HG02970 (cell line): ENCODE data around the gene TAF12.
"Not testable (repeated sequence)": the region's sequence is repeated elsewhere in the genome, so short reads cannot be mapped to it uniquely, and the experiment has no call there.

Source experiments
- ATAC-seq: cut with Tn5 transposase; IDR thresholded peaks from one replicate; pipeline ENCODE4 v1.9.1; 2021; ENCODE audit warnings: mild to moderate bottlenecking, moderate library complexity, moderate number of reproducible peaks; ENCODE audit not compliant: unreplicated experiment, low FRiP score

TAF12 gene, protein sequence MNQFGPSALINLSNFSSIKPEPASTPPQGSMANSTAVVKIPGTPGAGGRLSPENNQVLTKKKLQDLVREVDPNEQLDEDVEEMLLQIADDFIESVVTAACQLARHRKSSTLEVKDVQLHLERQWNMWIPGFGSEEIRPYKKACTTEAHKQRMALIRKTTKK

DNA sequence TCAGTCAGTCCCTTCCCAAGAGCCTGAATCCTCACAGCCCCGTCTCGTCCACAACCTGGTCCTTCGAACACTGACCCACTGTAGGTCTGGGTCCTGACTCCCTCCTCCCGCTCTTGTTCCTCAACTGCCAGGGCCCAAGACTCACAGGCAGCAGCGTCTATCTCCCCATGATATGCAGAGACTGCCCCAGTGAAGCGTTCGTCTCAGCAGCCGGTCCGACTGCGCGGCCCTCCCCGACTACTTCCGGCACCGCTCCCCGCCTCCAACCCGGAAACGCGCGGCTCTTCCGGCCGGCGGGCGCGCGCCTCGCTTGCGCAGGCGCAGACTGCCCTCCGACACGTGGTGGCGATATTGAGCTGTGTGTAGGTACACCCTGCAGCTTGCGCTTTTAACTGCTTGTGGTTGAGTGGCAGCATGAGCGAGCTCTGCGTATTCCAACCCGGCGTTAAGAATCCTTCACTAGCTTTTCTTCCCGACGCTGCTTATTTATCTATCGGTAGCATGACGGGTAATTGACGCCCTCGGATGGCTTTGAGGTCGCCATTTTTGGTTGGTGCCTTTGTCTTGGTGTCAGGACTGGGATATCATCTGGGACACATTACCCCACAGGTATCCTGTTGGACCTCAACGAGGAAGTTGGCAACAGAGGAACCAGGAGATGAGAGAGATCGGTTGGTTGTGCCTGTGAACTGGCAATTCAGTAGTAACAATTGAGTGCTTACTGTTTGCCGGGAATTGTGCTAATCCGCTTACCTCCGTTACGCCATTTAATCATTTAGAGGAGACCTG lies at the start of gene TAF12:
Gene TAF12 (minus strand): TSS at position 221 of the 789 bp plus-strand sequence. CDS start 20,986 bp downstream, outside the sequence.
- ATAC-seq, result peak; percentile 80

DNA sequence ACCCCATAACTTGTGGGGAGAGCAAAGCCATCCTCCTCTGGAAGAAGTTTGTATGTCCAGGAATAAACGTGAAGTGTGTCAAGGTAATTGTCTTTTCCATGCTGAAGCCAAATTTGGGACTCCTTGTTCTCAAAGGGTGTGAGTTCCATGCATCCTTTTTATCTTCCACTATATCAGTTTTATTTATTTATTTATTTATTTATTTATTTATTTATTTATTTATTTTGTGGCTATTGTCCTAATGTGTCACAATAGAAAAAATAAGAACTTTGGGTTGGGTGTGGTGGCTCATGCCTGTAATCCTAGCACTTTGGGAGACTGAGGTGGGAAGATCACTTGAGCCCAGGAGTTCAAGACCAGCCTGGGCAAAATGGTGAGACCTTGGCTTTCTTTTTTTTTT lies 48.8 kb upstream of the TAF12 start:
- not testable (repeated sequence) for ATAC-seq

DNA sequence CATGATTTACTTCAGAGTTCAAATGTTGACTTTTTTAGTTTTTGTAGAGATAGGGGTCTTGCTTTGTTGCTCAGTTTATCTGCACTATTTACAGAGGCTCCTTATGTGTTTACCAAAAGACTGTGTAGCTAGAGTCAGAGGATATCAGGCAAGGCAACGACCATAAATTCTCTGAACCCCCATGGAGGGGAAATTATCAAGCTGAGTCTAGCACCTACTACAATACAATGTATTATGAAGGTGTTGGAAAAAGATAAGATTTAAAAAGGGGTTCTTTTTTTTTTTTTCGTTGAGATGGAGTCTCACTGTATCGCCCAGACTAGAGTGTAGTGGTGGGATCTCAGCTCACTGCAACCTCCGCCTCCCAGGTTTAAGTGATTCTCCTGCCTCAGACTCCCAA lies 42.1 kb upstream of the TAF12 start:
- ATAC-seq, result no peak

DNA sequence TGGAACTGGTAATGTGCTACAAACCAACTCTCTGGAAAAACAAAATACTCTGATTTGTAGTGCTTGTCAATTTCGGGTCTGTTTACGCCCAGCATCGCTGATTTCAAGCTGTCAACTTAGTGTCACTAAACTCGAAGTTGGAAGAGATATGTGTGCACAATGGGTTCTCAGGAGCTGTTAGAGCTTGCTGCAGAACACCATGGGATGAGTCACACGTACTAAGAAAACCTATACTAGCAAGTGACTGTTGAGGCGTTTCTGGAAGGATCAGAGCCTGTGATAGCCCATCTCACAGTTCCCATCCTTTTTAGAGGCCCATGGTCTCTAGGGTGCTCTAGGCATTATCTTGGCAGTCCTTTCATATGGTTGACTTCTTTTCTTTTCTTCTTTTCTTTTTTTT lies 40.0 kb upstream of the TAF12 start:
- ATAC-seq, result no peak

DNA sequence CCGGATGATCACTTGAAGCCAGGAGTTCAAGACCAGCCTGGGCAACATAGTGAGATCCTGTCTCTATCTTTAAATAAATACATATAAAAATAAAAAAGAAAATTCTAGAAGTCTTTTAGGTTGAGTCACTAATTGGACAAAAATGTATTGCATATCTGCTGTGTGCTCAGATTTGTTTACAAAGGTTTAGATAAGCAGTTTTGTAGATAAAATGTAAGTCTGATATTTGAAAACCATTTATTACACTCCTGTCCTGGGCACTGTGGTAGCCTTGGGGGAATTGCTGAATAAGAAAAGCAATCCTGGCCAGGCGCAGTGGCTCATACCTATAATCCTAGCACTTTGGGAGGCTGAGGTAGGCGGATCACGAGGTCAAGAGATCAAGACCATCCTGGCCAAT lies 37.3 kb upstream of the TAF12 start:
- no peak for ATAC-seq

DNA sequence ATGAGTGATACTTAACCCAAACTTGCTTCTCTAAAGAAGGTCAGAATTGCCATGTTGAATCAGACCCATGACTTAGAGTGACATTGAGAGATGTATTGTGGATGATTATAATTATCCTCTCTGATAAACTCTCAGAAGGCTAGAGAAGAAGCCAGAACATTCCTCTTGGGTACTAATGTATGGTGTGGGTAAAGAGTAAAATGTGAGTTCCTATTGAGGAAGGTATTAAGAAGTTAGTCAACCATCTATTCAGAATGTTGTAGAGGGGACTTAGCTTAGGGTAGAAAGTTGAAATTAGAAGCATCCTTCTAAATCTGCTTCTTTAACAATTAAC lies 33.0 kb upstream of the TAF12 start:
- no peak for ATAC-seq

DNA sequence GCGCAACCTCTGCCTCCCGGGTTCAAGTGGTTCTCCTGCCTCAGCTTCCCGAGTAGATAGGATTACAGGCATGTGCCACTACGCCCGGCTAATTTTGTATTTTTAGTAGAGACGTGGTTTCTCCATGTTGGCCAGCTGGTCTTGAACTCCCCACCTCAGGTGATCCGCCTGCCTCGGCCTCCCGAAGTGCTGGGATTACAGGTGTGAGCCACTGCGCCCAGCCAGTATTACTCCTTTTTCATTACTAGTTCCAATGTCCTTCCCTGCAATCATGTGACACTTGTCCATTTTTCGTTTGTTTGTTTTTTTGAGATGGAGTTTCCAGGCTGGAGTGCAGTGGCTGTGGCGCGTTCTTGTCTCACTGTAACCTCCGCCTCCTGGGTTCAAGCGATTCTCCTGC lies 30.1 kb upstream of the TAF12 start:
- ATAC-seq, result not testable (repeated sequence)

DNA sequence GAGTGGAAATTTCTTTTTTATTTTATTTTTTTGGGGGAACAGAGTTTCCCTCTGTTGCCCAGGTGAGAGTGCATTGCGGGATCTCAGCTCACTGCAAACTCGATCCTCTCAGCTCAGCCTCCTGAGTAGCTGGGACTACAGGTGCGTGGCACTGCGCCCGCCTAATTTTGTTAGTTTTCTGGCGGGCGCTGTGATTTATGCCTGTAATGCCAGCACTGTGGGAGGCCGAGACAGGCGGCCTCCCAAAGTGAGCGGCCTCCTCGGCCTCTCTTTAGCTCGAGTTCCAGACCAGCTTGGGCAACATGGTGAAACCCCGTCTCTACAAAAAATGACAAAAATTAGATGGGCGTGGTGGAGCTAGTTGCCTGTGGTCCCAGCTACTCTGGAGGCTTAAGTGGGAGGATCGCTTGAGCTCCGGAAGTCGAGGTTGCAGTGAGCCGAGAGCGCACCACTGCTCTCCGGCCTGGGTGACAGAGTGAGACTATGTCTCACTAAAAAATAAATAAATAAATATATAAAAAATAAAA lies 28.4 kb upstream of the TAF12 start:
- ATAC-seq, result no peak

DNA sequence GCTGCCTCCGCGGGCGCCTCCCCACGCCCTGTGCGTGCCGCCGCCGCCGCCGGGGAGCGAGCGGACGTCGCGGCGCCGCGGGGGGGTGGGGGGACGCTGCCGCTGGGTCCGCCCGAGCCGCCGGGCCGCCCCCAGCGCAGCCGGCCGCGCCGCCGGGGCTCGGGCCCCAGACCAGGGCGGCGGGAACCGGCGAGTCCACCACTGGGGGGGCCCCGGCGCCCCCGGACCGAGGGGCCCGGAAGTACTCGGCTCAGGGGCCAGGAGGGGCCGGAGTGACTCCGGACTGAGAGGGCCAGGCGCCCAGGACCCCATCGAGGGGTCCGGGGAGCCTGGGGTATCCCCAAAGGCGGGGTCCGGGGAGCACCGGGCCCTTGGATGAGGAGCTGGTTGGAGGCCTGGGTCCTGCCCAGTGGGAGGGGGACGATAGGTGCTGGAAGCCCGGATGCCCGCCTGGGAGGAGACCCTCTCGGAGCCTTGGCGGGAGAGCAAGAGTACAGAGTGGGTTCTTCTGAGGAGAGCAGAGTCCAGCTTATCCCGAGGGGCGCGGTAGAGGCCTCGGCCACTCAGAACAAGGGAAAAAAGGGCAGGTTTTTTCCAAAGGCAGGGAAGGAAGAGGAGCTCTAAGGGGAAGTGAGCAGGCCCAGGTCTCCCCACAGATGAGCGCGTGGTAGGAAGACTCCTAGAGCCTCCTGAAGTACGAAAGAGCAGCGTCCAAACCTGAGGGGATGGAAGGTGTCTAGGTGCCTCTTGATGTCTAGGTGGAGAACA lies 26.3 kb upstream of the TAF12 start:
- ATAC-seq, result peak; percentile 41

DNA sequence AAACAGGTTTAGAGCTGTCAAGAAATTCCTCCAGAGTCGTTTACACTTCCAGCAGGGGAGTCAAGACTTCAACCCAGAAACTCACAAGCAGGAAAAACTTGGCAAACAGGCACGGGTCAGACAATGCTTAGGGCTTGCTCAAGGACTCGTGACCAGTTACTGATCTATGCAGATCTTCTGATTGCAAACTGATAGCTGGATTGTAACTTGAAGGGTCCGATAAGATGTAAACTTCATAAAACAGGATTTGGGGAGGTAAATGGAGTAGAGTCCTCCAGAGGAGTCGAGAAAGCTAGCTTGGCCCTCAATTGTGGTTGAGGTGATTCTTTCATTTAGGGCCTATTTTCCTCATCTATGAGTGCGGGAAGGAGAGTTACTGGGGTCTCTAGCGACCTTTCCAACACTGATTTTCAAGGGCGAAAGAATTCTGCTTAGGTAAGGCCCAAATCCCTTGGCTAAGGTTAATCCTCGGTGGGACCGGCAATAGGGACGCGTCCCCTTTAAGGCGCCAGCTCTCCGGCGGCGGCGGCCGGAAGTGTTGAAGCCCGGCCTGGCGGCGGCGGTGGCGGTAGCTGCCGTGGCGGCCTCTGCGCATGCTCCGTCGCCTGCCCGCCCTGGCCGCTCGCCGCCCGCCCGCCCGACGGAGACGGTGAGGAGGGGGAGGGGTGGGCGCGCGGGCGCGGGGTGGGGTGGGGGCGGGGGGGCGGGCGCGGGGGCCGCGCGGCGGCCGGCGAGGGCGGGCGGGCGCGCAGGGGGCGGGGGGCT lies 25.5 kb upstream of the TAF12 start, which contains the start of gene GMEB1:
Gene GMEB1 (plus strand): TSS at position 594 of the 765 bp plus-strand sequence. CDS start 14,829 bp downstream, outside the sequence.
- ATAC-seq, result peak; percentile 76

DNA sequence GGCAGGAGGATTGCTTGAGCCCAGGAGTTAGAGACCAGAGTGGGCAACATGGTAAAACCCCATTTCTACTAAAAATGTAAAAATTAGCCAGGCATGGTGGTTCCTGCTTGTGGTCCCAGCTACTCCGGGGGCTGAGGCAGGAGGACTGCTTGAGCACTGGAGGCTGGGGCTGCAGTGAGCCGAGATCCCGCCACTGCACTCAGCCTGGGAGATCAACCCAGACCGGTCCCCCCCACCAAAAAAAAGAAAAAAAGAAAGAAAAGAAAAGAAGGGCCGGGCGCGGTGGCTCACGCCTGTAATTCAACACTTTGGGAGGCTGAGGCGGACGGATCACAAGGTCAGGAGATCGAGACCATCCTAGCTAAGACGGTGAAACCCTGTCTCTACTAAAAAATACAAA lies 23.9 kb upstream of the TAF12 start:
- no peak for ATAC-seq

DNA sequence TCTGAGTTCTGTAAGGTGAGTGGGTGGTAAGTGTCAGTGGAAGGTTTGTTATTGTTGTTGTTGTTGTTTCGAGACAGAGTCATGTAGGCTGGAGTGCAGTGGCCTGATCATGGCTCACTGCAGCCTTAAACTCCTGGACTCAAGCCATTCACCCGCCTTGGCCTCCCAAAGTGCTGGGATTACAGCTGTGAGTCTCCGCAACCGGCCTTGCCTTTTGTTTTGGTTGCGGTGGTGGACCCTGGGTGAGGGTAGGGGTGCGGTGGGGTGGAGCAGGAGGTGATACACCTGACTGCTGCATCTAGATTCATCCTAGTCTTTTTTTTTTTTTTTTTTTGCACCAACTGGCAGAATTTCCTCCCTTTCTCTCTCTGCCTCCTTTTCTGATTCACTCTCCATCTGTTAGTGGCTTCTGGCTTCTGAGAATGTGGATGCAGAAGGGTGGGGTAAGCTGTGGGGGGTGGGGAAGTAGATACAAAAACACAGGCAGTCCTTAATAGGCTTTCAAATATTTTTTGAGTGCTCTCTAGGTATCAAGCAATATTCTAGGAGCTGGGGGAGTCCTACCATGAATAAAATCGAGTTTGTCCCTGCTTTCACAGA lies 21.1 kb upstream of the TAF12 start:
- no peak for ATAC-seq

DNA sequence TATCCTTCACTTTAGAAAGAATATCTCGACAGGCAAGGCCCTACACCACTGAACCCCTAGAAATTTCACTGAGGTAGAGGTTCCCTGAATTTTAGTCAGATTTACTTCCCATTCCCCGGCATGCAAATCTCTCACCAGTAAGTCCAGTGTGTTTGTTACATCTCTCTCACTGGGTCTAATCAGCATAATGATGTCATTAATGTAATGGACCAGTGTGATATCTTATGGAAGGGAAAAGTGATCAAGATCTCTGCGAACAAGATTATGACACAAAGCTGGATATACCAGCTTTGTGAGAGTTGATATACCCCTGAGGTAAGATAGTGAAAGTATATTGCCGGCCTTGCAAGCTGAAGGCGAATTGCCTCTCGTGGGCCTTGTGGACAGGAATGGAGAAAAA lies 13.5 kb upstream of the TAF12 start:
- no peak for ATAC-seq

DNA sequence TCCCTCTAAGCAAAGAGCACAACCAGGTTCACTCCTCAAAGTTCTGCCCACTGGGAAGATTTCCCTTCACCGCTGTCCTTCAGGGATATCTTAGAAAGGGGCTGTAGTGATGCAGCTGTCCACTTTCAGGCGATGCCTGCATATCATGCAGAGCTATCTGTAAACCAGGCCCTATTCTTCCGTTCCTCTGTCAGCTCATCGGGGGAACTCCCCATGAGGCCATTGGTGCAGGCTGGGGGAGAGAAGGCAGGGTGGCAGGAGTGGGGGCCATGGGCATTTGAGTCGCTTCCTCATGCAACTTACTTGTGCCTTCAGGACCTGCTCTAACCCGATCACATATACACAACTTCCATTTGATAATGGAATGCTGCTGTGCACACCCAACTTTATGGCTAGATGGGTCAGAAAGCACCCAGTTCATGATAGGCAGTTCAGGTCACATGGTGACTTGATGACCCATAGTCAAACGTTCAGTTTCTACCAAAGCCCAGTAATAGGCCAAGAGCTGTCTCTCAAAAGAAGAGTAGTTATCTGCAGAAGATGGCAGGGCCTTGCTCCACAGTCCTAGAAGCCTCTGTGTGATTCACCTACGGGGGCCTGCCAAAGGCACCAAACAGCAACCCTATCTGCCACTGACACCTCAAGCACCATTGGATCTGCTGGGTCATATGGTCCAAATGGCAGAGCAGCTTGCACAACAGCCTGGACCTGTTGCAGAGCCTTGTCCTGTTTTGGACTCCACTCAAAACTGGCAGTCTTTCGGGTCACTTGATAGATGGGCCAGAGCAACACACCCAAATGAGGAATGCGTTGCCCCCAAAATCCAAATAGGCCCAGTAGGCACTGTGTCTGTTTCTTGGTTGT lies 12.8 kb upstream of the TAF12 start:
- not testable (repeated sequence) for ATAC-seq

DNA sequence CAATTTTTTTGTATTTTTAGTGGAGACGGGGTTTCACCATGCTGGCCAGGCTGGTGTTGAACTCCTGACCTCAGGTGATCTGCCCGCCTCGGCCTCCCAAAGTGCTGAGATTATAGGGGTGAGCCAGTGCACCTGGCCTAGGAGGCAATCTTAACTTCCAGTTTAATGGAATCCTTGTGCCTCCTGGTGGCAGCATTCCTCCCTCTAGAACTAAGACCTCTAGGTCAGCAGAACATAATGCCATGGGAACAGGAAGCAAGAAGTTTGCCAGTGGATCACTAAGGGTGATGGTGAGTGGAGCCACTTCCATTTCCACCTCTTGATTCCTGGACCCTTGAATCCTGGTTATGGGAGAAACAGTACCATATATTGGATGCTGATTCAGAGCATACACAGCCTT lies 11.0 kb upstream of the TAF12 start:
- not testable (repeated sequence) for ATAC-seq

DNA sequence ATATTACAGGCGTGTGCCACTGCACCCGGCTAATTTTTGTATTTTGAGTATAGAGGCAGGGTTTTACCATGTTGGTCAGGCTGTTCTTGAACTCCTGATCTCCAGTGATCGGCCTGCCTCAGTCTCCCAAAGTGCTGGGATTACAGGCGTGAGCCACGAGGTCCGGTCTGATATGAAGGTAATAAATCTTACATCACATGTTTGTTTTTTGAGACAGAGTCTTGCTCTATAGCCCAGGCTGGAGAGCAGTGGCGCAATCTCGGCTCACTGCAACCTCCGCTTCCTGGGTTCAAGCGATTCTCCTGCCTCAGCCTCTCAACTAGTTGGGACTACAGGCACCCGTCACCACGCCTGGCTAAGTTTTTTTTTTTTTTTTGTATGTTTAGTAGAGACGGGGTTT lies 10.2 kb upstream of the TAF12 start:
- not testable (repeated sequence) for ATAC-seq

DNA sequence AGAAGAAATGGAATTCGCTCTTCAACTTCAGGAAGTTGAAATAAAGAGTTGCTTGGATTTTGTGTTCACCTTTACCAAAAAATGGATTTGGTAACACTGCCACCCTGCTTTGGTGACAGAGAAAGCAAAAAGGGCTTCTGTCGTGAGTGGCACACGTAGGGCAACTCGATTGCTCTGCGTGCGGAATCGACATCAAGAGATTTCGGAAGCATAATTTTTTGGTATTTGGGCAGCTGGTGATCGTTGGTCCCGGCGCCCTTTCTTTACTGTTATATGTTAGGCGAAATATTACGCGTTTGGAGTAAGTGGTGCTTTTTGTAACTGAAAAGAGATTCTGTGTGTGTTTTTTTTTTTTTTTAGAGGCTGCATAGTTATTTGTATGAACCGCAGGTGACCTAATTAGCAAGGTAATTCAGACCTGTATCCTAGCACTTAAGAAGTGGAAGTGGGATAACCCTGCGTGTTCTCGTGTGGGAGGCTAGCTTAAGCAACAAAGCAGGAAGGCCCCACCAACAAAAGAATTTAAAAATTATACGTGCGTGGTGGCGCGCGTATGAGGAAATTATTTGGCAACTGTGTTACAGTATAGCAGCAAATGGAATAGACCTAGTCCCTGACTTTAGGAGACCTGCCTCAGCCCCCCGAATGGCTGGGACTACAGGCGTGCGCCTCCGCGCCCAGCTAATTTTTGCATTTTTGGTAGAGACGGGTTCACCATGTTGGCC lies 5.8 kb upstream of the TAF12 start, which contains the start of gene RNU11:
Gene RNU11 (plus strand): TSS at position 127 of the 725 bp plus-strand sequence.
- ATAC-seq, result peak; percentile 79

DNA sequence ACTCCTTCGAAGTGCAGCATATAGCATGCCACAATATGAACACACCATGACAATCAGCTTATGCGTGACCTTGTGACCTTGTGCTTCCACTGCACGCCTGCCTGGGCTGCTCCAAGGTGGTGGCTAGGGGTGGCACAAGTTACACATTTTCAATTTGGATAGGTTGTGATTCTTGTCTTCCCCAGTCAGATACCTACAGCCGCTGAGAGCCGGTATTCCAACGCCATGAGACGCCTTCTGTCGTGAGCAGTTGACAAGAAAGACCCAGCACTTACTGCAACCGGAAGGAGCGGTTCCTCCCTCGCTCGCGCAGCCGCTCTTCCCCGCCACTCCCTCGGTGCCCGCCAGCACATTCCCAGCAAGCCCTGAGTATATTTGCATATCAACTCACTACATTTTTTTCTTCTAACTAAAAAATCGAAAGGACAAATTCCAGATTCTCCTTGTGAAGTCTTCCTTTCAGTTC lies 5.2 kb upstream of the TAF12 start:
- peak; percentile 63 for ATAC-seq
